HG03432 (cell line): ENCODE measurements around the gene POU2F2.

ENCODE experiments used
- ATAC-seq: cut with Tn5 transposase; IDR thresholded peaks from one replicate; pipeline ENCODE4 v1.9.1; 2021; ENCODE audit warnings: mild to moderate bottlenecking, moderate library complexity; ENCODE audit not compliant: unreplicated experiment

The POU2F2 gene

DNA sequence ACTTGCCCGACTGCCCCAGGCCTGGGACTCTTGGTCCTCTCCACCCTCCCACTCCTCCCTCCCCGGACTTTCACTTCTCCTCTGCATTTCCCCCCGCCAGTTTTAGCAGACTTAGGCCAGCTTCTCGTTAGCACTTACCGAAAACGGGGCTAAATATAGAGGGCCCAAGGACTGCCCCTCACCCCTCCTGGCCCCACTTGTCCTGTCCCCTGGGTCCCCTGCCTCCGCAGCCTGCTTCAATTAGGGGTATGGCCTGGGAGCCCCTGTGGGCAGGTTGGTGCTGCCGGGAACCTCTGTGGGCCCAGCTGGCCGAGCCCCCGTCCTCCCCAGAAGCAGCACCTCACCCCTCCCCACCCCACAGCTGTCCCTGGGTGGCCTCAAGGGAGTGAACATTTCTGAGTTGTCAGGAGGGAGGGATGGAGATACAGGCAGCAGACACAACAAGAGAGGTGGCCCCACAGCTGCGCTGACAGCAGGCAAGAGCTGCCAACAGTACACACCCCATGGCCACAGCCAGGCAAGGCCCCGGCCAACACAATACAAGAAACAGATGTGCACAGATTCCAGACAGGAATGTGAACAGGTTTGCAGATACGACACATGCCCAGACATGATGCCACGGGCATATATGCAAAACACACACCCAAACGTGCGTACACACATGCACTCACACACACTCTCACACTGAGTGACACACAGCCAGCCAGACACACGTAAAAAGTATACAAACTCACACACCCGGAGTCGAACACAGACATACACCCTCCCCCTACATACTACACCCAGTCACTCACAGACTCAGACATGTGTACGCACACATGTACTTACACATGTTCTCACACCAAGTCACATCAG lies 2.6 kb downstream of the POU2F2 start:
- peak; percentile 64 for ATAC-seq

DNA sequence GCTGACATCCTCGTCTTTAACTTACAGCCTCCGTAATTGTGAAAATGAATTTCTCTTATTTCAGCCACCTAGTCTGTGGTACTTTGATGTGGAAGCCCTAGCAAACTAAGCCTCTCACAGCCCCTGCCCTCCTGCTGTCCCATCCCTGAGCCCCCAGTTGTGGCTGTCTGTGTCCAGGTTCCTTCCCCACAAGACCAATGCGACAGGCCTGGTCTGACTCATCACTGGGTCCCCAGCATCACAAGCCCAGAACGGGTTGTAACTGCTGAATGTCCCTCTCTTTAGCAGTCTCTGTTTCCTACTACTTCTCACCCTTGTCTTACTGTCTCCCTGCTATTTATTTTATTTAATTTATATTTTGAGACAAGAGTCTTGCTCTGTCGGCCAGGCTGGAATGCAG lies 5.7 kb downstream of the POU2F2 start:
- ATAC-seq, result no peak

DNA sequence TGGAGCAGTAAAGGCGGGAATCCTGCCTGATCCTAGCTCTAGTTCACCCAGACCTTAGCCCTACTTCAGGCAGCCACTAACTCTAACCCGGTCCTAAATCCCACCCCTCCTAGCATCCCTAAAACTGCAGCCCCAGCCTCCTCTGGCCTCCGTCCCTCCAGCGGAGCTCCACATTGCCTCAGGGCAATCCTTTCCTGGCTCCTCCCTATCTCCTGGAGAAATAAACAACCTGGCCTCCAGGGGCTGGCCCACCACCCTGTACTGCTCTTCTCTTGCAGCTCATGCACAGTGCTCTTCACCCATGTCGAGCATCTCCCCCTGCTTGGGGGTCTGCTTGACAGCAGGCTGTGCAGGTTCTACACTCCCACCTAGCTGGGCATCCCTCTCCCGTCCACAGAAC lies 6.7 kb downstream of the POU2F2 start:
- no peak for ATAC-seq

DNA sequence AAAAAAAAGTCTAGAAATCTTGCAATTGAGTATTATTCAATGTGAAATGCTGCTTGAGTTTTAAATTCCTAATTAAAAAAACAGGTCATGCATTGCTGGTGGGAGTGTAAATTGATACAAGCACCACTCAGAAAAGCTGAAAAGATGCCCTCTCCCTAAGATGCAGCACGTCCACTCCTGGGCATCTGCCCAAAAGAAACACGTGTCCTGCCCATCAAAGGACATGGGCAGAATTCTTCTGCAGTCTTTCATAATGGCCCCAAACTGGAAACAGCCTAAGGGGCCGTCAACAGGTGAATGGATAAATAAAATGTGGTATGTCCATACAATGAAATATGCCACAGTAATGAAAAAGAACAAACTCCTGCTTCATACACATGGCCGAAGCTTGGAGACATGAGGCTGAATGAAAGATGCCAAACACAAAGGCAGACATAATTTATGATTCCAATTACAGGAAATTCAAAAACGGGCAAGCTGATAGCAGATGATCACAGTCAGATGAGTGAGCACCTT lies 7.8 kb downstream of the POU2F2 start:
- no peak for ATAC-seq

DNA sequence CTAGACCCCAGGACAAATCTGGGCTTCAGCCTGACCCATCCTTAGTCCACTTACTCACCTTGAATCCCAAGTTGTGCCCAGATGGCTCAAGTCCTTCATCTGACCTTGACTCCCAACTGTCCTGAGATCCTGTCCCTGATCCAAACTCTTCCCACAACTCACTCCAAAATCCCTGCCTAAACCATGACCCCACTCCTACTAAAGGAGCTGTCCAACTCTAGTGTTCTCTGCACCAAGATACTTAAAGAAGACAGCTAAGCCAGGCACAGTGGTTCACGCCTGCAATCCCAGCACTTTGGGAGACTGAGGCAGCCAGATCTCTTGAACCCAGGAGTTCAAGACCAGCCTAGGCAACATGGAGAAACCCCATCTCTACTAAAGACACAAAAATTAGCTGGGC lies 8.5 kb downstream of the POU2F2 start:
- no peak for ATAC-seq

DNA sequence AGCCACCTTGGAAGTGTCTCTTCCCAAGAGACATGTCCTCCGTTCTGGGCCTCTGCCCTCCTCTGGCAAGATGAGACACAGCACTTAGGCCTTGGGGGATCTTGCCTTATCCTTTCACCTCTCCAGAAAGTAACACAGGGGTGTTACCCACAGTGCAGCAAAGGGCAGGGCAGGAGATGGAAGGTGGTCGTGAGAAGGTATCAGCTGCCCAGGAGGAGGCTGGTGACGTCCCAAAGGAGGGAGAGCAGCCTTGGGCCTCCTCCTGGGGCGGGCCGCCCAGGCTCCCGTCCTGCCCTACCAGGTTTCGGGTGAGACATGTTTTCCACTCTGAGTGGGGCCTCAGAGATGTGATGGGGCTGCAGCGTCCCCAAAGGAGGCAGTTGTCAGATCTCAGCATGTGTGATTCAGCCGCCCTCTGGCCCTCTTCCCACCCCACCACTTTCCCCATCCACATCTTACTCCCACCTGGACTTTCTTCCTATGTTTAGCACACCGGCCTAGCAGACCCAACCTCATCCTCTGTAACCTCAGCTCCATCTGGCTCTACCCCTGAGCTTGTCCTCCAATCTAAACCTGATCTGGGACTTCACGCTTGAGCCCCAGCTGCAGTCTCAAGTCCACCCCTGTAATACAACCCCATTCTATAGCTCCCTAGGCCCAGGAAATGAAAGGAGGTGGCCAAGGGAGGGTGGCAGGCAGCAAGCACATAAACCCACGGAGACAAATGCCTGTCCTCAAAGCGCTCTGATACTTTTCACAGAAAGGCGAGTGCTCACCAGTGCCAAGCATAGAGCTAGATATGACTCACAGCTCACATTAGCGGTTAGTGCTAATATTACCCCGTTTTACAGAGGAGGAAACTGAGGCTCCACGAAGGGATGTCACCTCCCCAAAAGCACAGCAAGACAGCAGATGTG lies 9.3 kb downstream of the POU2F2 start:
- no peak for ATAC-seq

DNA sequence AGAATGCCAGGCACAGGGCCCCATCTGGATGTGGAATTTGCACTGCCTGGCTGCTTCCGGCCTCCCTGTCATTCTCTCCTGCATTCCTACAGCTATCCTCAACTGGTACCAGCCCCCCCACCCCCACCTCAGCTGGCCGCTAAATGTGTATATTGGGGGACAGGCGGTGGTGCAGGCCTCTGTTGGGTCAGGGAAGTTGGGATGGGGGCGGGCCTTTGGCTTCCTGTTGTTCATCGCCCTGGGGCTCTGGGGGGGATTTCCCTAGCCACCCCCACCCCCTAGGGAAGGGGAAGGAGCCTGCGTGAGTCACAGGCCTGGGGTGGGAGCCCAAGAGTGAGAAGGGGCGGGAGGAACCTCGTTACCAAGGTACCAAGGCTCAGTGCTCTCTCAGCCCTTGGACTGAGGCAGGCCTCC lies 10.6 kb downstream of the POU2F2 start:
- ATAC-seq, result peak; percentile 47

DNA sequence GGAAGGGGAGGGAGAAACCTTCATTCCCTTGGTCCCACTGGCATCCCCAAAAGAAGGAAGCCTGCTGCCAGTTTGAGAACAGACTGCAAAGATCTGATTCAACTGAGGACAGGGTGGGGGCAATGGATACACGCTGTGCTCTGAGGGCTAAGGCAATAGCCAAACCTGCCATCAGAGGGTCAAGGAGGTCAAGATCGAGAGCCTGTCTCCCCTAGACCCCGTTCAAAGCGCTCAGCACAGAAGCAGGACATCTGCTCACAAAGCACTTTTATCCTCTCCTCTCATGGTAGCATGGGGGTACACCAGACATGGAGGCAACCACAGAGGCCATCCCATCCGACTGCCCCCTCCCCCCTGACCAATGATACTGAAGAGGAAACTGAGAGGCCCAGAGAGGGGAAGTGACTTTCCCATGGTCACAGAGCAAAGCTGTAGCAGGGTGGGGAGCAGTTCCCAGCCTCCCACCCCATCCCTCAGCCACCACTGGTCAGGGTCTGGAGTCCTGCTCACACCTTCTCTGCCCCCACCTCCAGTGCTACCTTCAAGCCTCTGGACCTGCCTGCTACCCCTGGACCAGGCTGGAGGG lies 11.1 kb downstream of the POU2F2 start:
- ATAC-seq, result no peak

DNA sequence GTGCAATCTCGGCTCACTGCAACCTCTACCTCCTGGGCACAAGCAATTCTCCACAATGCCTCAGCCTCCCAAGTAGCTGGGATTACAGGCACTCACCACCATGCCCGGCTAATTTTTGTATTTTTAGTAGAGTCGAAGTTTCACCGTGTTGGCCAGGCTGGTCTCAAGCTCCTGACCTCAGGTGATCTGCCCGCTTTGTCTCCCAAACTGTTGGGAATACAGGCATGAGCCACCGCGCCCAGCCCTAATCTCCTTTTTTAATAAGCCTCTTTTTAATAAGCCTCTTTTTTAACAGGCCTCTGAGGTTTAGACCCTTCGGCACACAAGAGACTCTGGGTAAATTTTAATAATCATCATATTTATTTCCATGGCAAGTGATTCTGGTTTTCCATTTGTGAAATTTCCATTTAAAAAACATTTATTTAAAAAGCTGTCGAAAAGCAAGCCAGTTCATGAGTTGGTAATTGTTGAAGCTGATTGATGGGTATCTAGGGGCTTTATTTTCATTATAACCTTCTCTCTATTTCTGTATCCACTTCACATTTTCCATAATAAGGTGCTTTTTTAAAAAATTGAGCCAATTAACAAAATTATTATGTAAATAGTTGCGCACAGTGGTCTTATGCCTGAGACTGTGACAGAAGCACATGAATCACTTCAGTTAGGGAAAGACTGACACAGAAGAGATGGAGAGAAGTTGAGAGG lies 11.8 kb downstream of the POU2F2 start:
- no peak for ATAC-seq

DNA sequence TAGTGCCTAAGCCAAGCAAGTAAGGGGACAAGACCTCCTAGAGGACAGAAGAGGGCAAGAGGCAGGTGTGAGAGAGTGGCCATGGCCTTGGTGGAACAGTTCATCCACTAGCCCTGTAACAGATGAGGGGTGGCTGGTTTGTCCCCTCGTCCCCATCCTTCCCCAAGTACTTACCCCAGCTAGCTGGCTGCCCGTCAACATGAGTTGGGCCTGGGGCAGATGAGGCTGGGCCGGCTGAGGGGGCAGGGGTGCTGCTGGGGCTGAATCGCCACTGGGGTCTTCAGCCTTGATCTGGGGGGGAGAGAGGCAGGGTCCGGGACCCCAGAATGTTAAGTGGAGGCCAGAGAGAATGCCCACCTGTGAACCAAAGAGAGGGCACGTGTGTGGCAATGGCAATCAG lies 15.2 kb downstream of the POU2F2 start:
- no peak for ATAC-seq

DNA sequence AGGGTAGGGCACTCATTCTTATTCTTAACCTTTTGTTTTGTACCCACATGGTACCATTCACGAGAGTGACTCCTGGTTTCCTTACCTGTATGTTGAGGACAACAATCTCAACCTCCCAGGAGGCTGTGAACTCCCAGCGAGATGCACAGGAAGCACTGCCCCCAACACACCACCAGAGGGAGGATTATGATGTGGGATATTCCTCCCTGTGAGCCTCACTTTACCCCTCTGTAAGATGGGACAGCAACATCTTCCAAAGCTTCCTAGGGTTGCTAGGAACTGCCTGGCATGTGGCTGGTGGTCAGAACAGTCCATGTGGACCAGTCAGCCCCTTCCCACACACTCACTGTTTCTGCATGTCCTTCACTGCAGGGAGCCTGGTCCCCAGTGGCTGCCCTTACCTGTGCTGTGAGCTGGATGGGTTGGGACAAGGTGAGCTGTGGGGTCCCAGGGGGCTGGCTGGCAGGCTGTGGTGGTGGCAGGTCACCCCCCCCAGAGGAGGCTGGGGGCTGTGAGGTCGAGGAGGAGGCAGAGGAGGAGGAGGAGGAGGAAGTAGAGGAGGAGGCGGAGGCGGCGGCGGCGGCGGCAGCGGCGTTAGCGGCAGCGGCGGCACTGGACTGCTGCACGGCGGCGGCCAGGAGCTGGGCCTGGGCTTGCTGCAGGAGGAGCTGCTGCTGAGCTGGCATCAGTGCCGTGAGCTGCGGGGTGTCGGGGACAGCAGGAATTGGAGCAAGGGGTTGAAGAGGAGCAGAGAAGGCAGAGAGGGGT lies 15.8 kb downstream of the POU2F2 start:
- no peak for ATAC-seq

DNA sequence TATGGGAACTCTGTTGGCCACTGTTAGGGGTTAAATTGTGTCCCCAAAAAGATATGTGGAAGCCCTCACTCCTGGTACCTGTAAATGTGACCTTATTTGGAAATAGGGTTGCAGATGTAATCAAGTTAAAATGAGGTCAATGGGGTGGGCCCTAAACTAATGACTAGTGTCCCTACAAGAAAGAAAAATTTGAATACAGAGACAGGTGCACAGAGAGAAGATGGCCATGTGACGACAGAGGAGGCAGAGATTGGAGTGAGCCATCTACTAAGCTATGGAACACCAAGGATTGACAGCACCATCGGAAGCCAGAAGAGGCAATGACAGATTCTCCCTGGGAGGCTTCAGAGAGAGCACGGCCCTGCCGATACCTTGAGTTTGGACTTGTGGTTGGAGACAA lies 16.5 kb downstream of the POU2F2 start:
- no peak for ATAC-seq

DNA sequence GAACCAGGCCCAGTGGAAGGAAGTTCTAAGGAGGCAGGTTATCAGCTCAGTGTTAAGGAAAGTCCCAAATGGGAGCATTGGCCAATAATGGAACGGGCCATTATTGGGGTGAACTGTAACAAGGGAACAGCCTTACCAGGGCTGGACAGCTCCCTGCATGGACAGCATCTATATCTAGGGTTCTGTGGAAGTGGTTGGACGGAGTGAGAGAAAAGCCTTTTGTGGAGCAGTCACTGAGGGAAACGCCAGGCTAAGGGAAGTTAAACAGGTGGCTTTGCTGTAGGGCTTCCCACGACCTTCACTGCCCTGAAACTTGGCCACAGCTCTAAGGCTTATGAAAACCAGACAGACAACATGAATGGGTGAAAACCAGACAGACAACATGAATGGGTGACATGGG lies 17.0 kb downstream of the POU2F2 start:
- ATAC-seq, result no peak

DNA sequence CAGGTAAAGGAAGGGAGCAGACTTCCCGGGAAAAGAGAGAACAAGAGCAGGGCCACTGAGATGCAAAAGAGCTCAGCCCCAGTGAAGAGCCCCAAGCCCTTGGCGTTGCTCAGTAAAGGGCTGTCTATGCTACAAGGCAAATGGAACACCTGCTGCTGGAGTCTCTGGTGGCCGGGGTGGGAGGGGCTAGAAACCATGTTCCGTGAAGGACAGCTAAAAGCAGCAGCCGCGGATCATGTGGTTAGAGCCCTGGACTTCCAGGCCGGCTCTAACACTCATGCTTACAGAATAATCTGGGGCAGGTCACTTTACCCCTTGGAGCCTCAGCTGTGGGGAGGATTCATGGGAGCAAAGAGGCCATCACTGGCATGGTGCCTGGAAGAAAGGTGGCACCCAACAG lies 17.8 kb downstream of the POU2F2 start:
- ATAC-seq, result peak; percentile 58

DNA sequence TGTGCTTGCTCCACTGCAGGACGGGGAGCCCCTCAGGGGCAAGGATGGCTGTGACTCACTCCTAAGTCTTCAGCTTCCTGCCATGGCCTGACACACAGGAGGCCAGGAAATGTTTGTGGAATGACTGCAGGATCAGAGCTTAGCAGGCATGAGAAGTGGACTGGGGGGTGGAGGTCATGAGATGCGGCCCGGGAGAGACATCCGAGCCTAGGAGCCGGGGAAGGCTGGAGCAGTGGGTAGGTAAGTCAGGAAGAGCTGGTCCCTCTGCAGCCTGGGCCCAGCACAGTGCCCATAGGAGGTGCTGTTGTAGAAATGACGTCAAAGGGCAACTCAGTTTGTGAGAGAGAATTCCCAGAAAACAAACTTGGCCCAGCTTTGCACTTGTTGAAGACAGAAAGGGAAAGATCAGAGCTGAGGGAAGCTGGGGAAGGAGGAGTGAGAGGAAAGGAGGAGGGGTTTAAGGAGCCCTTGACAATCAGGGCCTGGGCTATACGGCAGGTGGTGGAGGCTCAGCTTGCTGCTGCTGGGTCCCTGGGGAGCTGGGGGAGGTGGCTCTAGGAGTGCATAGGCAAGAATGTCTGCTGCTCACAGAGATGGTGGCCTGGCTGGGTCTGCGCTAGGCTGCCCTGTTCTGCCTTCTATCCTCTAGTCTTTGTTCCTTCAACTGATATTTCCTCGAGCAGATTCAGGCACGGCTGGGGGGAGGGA lies 18.5 kb downstream of the POU2F2 start:
- peak; percentile 55 for ATAC-seq

DNA sequence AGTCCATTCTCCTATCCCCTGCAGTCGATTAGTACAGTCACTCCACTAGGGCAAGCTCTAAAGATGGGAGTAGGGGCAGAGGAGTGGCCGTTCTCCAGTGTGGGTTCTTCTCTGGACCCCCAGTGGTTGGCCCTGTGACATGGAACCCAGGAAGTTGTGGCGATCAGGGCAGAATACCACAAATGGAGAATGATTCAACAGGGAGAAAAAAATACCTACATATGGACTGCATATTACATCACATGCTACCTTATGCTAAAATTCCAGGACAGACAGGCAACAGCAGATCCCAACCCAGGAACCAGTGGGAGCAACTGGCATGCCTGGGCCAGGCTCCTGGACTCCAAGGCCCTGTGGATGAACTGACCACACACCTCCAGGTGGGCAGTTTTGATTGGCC lies 20.4 kb downstream of the POU2F2 start:
- no peak for ATAC-seq

DNA sequence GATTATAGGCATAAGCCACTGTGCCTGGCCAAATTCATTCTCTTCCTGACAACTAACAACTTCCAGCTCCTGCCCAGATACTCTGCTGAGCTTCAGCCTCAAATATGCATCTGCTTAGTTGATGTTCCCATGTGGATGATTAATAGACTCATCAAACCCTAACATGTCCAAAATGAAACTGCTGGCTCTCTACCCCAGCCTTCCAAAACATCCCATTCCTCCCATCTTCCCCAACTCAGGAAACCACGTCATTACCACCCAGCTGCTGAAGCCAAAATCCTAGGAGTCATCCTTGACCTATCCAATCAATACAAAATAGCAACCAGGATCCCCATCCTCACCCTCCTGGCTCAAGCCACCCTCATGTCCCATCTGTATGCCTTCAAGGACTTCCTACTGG lies 20.9 kb downstream of the POU2F2 start:
- no peak for ATAC-seq

DNA sequence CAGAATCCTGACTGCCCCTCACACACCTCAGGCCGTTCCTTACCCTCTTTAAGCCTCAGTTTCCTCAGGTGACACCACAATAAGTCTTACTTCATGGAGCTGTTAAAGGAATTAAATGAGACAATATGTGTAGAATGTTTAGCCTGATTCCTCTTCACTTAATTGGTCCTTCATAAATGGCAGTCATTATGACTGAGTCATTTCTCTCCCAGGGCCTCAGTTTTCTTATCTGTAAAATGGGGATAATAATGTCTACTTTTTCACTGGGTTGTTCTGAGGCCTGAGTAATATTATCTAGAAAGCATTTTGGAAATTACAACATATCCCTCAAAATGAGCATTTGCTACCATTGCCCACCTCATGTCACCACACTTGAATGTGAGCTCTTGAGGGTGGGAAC lies 21.6 kb downstream of the POU2F2 start:
- ATAC-seq, result no peak

DNA sequence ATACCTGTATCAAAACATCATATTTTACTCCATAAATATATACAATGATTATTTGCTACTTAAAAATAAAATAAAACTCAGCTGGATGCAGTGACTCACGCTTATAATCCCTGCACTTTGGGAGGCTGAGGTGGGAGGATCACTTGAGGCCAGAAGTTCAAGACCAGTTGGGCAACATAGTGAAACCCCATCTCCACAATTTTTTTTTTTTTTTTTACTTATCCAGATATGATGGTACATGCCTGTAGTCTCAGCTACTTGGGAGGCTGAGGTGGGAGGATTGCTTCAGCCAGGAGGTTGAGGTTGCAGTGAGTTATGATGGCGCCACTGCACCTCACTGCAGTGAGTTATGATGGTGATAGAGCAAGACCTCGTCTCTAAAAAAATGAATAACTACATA lies 22.4 kb downstream of the POU2F2 start:
- ATAC-seq, result no peak
